ENCODE data around the gene SLC1A2. TPM values are rescaled to one million over a fixed set of nuclear protein-coding genes. Genes with fewer than 3 reads are reported as not detected.

The SLC1A2 gene
- total RNA-seq, 2 experiments from 2014 or later, result not detected

GRCh38 chr11:35367491-35367890 lies 51.9 kb downstream of the SLC1A2 start:
- Mint-ChIP-seq H3K27me3 (no peaks in the 10 kb centered on the region), H3K4me1 (ENCODE audit: low read depth) (peaks cover 3% of the 10 kb centered on the region), H3K4me3 (no peak overlapping the region), H3K9me3 (peaks cover 11% of the 10 kb centered on the region), H3K36me3 (no peaks in the 10 kb centered on the region), H3K27ac (no peak overlapping the region)
- DNase-seq, result no peak
- ChIA-PET CTCF (interaction anchor here (1.7 kb wide), 1 partner anchor 24 kb away, joined by 6 read pairs; no protein-coding TSS in a partner anchor), POLR2A (no interaction called here)
- intact Hi-C loops (cut with micrococcal nuclease), result no loop called here

- peaks cover 3% of the 10 kb centered on the region for H3K4me1 Mint-ChIP-seq (ENCODE audit: low read depth)
- H3K27me3 Mint-ChIP-seq, result no peaks in the 10 kb centered on the region
- intact Hi-C loops (cut with micrococcal nuclease), result no loop called here
- DNase-seq, result no peak
- no peak overlapping the region for H3K27ac Mint-ChIP-seq
- H3K36me3 Mint-ChIP-seq, result no peaks in the 10 kb centered on the region
- ChIA-PET CTCF (no interaction called here), POLR2A (no interaction called here)
- H3K4me3 Mint-ChIP-seq, result no peak overlapping the region
- H3K9me3 Mint-ChIP-seq, result peaks cover 11% of the 10 kb centered on the region
Measured at GRCh38 chr11:35366798-35367197, 52.6 kb downstream of the SLC1A2 start.

GRCh38 chr11:35365961-35366360 lies 53.4 kb downstream of the SLC1A2 start:
- Mint-ChIP-seq H3K36me3 (no peaks in the 10 kb centered on the region), H3K27me3 (no peaks in the 10 kb centered on the region), H3K4me1 (ENCODE audit: low read depth) (peaks cover 3% of the 10 kb centered on the region), H3K4me3 (no peak overlapping the region), H3K9me3 (peaks cover 11% of the 10 kb centered on the region), H3K27ac (no peak overlapping the region)
- ChIA-PET POLR2A (no interaction called here), CTCF (no interaction called here)
- DNase-seq, result no peak
- intact Hi-C loops (cut with micrococcal nuclease), result no loop called here

- ChIA-PET POLR2A (no interaction called here), CTCF (no interaction called here)
- Mint-ChIP-seq H3K9me3 (peaks cover 11% of the 10 kb centered on the region), H3K4me1 (ENCODE audit: low read depth) (peaks cover 3% of the 10 kb centered on the region), H3K4me3 (no peak overlapping the region), H3K36me3 (no peaks in the 10 kb centered on the region), H3K27ac (no peak overlapping the region), H3K27me3 (no peaks in the 10 kb centered on the region)
- intact Hi-C loops (cut with micrococcal nuclease), result no loop called here
- no peak for DNase-seq
Measured at GRCh38 chr11:35365395-35365794, 54.0 kb downstream of the SLC1A2 start.

- intact Hi-C loops (cut with micrococcal nuclease), result no loop called here
- H3K4me3 Mint-ChIP-seq, result no peak overlapping the region
- H3K36me3 Mint-ChIP-seq, result no peaks in the 10 kb centered on the region
- ChIA-PET POLR2A (no interaction called here), CTCF (no interaction called here)
- H3K27me3 Mint-ChIP-seq, result no peaks in the 10 kb centered on the region
- H3K9me3 Mint-ChIP-seq, result peaks cover 11% of the 10 kb centered on the region
- peaks cover 3% of the 10 kb centered on the region for H3K4me1 Mint-ChIP-seq (ENCODE audit: low read depth)
- no peak overlapping the region for H3K27ac Mint-ChIP-seq
- DNase-seq, result no peak
Measured at GRCh38 chr11:35363854-35364780, 55.2 kb downstream of the SLC1A2 start.

GRCh38 chr11:35363246-35363801 lies 56.0 kb downstream of the SLC1A2 start:
- DNase-seq, result no peak
- intact Hi-C loops (cut with micrococcal nuclease), result no loop called here
- Mint-ChIP-seq H3K9me3 (peaks cover 11% of the 10 kb centered on the region), H3K4me1 (ENCODE audit: low read depth) (peaks cover 3% of the 10 kb centered on the region), H3K27ac (no peak overlapping the region), H3K27me3 (no peaks in the 10 kb centered on the region), H3K36me3 (no peaks in the 10 kb centered on the region), H3K4me3 (no peak overlapping the region)
- ChIA-PET CTCF (no interaction called here), POLR2A (no interaction called here)

GRCh38 chr11:35362521-35362980 lies 56.8 kb downstream of the SLC1A2 start:
- Mint-ChIP-seq H3K4me3 (no peak overlapping the region), H3K27me3 (no peaks in the 10 kb centered on the region), H3K27ac (no peak overlapping the region), H3K36me3 (no peaks in the 10 kb centered on the region), H3K4me1 (ENCODE audit: low read depth) (peaks cover 3% of the 10 kb centered on the region), H3K9me3 (peaks cover 11% of the 10 kb centered on the region)
- intact Hi-C loops (cut with micrococcal nuclease), result no loop called here
- POLR2A ChIA-PET, result no interaction called here
- DNase-seq, result no peak
- CTCF ChIA-PET, result no interaction called here

- no peak overlapping the region for H3K27ac Mint-ChIP-seq
- DNase-seq, result no peak
- POLR2A ChIA-PET, result no interaction called here
- CTCF ChIA-PET, result interaction anchor here (1.3 kb wide), 1 partner anchor 433 kb away, joined by 5 read pairs; no protein-coding TSS in a partner anchor
- peaks cover 7% of the 10 kb centered on the region for H3K4me1 Mint-ChIP-seq (ENCODE audit: low read depth)
- no peaks in the 10 kb centered on the region for H3K27me3 Mint-ChIP-seq
- no peaks in the 10 kb centered on the region for H3K36me3 Mint-ChIP-seq
- intact Hi-C loops (cut with micrococcal nuclease), result no loop called here
- no peaks in the 10 kb centered on the region for H3K9me3 Mint-ChIP-seq
- H3K4me3 Mint-ChIP-seq, result no peak overlapping the region
Measured at GRCh38 chr11:35360055-35360530, 59.3 kb downstream of the SLC1A2 start.

GRCh38 chr11:35359321-35360054 lies 59.9 kb downstream of the SLC1A2 start:
- CTCF ChIA-PET, result interaction anchor here (1.3 kb wide), 1 partner anchor 433 kb away, joined by 5 read pairs; no protein-coding TSS in a partner anchor

GRCh38 chr11:35358391-35358790 lies 61.0 kb downstream of the SLC1A2 start:
- Mint-ChIP-seq H3K27ac (no peak overlapping the region), H3K4me1 (ENCODE audit: low read depth) (peaks cover 5% of the 10 kb centered on the region), H3K9me3 (no peaks in the 10 kb centered on the region), H3K4me3 (no peak overlapping the region), H3K36me3 (no peaks in the 10 kb centered on the region), H3K27me3 (no peaks in the 10 kb centered on the region)
- intact Hi-C loops (cut with micrococcal nuclease), result no loop called here
- DNase-seq, result no peak
- ChIA-PET POLR2A (no interaction called here), CTCF (no interaction called here)

More at GRCh38 chr11:35359321-35360054, 59.9 kb downstream of the SLC1A2 start:
- POLR2A ChIA-PET, result no interaction called here
- Mint-ChIP-seq H3K27ac (no peak overlapping the region), H3K9me3 (no peaks in the 10 kb centered on the region), H3K4me3 (no peak overlapping the region), H3K4me1 (ENCODE audit: low read depth) (peaks cover 8% of the 10 kb centered on the region), H3K27me3 (no peaks in the 10 kb centered on the region), H3K36me3 (no peaks in the 10 kb centered on the region)
- intact Hi-C loops (cut with micrococcal nuclease), result no loop called here
- no peak for DNase-seq

- intact Hi-C loops (cut with micrococcal nuclease), result no loop called here
Measured at GRCh38 chr11:35357923-35358322, 61.4 kb downstream of the SLC1A2 start.

GRCh38 chr11:35355102-35355749 lies 64.1 kb downstream of the SLC1A2 start:
- no peak overlapping the region for H3K27ac Mint-ChIP-seq
- POLR2A ChIA-PET, result no interaction called here
- intact Hi-C loops (cut with micrococcal nuclease), result no loop called here
- no peak for DNase-seq
- no peaks in the 10 kb centered on the region for H3K9me3 Mint-ChIP-seq
- no peaks in the 10 kb centered on the region for H3K27me3 Mint-ChIP-seq
- H3K36me3 Mint-ChIP-seq, result no peaks in the 10 kb centered on the region
- H3K4me3 Mint-ChIP-seq, result no peak overlapping the region
- peaks cover 7% of the 10 kb centered on the region for H3K4me1 Mint-ChIP-seq (ENCODE audit: low read depth)
- CTCF ChIA-PET, result no interaction called here

More at GRCh38 chr11:35357923-35358322, 61.4 kb downstream of the SLC1A2 start:
- H3K36me3 Mint-ChIP-seq, result no peaks in the 10 kb centered on the region
- H3K4me1 Mint-ChIP-seq (ENCODE audit: low read depth), result peaks cover 5% of the 10 kb centered on the region
- no peak for DNase-seq
- no peak overlapping the region for H3K4me3 Mint-ChIP-seq
- H3K9me3 Mint-ChIP-seq, result no peaks in the 10 kb centered on the region
- CTCF ChIA-PET, result no interaction called here
- POLR2A ChIA-PET, result no interaction called here
- no peaks in the 10 kb centered on the region for H3K27me3 Mint-ChIP-seq
- no peak overlapping the region for H3K27ac Mint-ChIP-seq

Measured in activated CD4-positive, alpha-beta memory T cell treated with anti-CD3 and anti-CD28 coated beads for 36 hours (primary cell).